ENCODE measurements around the gene CACNA2D3. TPM values are rescaled to one million over a fixed set of nuclear protein-coding genes. Genes with fewer than 3 reads are reported as not detected.

CACNA2D3 gene
- total and polyA plus RNA-seq, 7 experiments from 2014 or later: 0.27 to 4.1 TPM; not detected in 5

- CTCF ChIA-PET: no interaction called here
Measured at GRCh38 chr3:54518011-54518675, 395.8 kb downstream of the CACNA2D3 start.

GRCh38 chr3:54519493-54519892, 397.1 kb downstream of the CACNA2D3 start:
- intact Hi-C loops (cut with micrococcal nuclease): no loop called here
- no peak for ATAC-seq
- POLR2A ChIA-PET: no interaction called here

More at GRCh38 chr3:54518011-54518675, 395.8 kb downstream of the CACNA2D3 start:
- H3K36me3 Mint-ChIP-seq: no peaks in the 10 kb centered on the region
- DNase-seq (no peak), ATAC-seq (no peak)
- intact Hi-C loops (cut with micrococcal nuclease): no loop called here
- POLR2A ChIA-PET: no interaction called here
- Histone ChIP-seq H3K4me1 (ENCODE audit: control insufficient read depth in 2 of 2, insufficient read depth in 2 of 2, low read length in 2 of 2) (no peaks in the 10 kb centered on the region), H3K36me3 (ENCODE audit: control insufficient read depth in 2 of 3, insufficient read depth in 3 of 3, low read length in 3 of 3) (no peaks in the 10 kb centered on the region), H3K27ac (ENCODE audit: low read depth, low read length) (no peak overlapping the region), H3K9me3 (ENCODE audit: control insufficient read depth in 2 of 3, low read length in 3 of 3) (no peaks in the 10 kb centered on the region), H3K27me3 (ENCODE audit: control insufficient read depth in 2 of 2, insufficient read depth in 2 of 2, low read length in 2 of 2) (no peaks in the 10 kb centered on the region), H3K4me3 (ENCODE audit: low read length) (no peak overlapping the region)
- H3K4me1 Mint-ChIP-seq: no peaks in the 10 kb centered on the region
- H3K9me3 Mint-ChIP-seq: peaks cover 3 to 35% (median 6%) of the 10 kb centered on the region in 11 donors
- no peaks in the 10 kb centered on the region for H3K27me3 Mint-ChIP-seq
- no peak overlapping the region for H3K27ac Mint-ChIP-seq
- H3K4me3 Mint-ChIP-seq: no peak overlapping the region

DNA sequence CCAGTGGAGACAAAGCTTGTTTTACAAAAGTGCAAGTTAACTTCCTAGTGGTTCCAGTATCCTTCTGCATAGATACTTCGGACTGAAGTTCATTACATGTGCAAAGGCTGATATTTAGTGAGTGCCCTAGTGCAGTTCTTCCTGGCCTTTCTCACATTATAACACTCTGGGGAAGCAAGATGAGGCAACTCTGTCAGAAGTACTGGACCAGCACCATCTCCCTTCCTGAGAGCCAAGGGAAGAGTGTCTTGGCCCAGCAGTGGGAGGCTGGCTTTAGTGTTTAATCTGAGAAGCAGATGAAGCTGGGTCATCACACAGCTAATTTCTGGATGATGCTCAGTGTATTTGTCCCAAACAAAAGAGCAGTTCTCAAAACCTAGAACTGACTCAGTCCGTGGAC, 397.7 kb downstream of the CACNA2D3 start:
- ATAC-seq (no peak), DNase-seq (no peak)
- no peak overlapping the region for H3K27ac ChIP-seq (ENCODE audit: low read depth, low read length)
- no peak overlapping the region for H3K27ac Mint-ChIP-seq
- H3K9me3 ChIP-seq (ENCODE audit: control insufficient read depth in 2 of 3, low read length in 3 of 3): no peaks in the 10 kb centered on the region
- no peaks in the 10 kb centered on the region for H3K36me3 ChIP-seq (ENCODE audit: control insufficient read depth in 2 of 3, insufficient read depth in 3 of 3, low read length in 3 of 3)
- no peaks in the 10 kb centered on the region for H3K27me3 ChIP-seq (ENCODE audit: control insufficient read depth in 2 of 2, insufficient read depth in 2 of 2, low read length in 2 of 2)
- H3K4me3 Mint-ChIP-seq: no peak overlapping the region
- ChIA-PET POLR2A (no interaction called here), CTCF (no interaction called here)
- no peaks in the 10 kb centered on the region for H3K4me1 Mint-ChIP-seq
- intact Hi-C loops (cut with micrococcal nuclease): no loop called here
- peaks cover 0 to 44% (median 9%) of the 10 kb centered on the region in 11 donors for H3K9me3 Mint-ChIP-seq
- H3K4me1 ChIP-seq (ENCODE audit: control insufficient read depth in 2 of 2, insufficient read depth in 2 of 2, low read length in 2 of 2): no peaks in the 10 kb centered on the region
- no peaks in the 10 kb centered on the region for H3K27me3 Mint-ChIP-seq
- no peak overlapping the region for H3K4me3 ChIP-seq (ENCODE audit: low read length)
- H3K36me3 Mint-ChIP-seq: no peaks in the 10 kb centered on the region

More at GRCh38 chr3:54519493-54519892, 397.1 kb downstream of the CACNA2D3 start:
- Mint-ChIP-seq H3K36me3 (no peaks in the 10 kb centered on the region), H3K4me3 (no peak overlapping the region), H3K4me1 (no peaks in the 10 kb centered on the region), H3K9me3 (peaks cover 0 to 39% (median 8%) of the 10 kb centered on the region in 11 donors), H3K27ac (no peak overlapping the region), H3K27me3 (no peaks in the 10 kb centered on the region)
- H3K4me3 ChIP-seq (ENCODE audit: low read length): no peak overlapping the region
- no peaks in the 10 kb centered on the region for H3K36me3 ChIP-seq (ENCODE audit: control insufficient read depth in 2 of 3, insufficient read depth in 3 of 3, low read length in 3 of 3)
- H3K4me1 ChIP-seq (ENCODE audit: control insufficient read depth in 2 of 2, insufficient read depth in 2 of 2, low read length in 2 of 2): no peaks in the 10 kb centered on the region
- CTCF ChIA-PET: no interaction called here
- DNase-seq: no peak
- no peak overlapping the region for H3K27ac ChIP-seq (ENCODE audit: low read depth, low read length)
- H3K9me3 ChIP-seq (ENCODE audit: control insufficient read depth in 2 of 3, low read length in 3 of 3): no peaks in the 10 kb centered on the region
- H3K27me3 ChIP-seq (ENCODE audit: control insufficient read depth in 2 of 2, insufficient read depth in 2 of 2, low read length in 2 of 2): no peaks in the 10 kb centered on the region

DNA sequence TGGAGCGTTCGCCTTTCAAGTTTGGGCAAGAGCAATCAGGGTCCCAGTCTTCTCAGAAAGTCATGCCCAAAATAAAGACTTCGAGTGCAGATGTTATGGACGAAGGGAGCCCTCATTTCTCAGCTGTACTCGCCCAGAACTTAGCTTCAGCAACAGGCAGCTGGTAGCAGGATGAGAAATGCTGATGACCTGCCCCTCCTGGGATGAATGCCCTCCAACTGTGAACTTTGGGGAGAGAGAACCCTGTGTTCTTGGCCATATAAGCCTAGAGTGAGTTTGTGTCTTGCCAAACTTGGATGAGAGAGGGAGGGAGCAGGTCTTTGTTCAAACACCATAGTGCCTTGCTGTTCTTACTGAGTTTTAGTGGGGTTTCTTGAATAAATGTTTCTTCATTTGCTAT, 405.2 kb downstream of the CACNA2D3 start:
- Mint-ChIP-seq H3K4me1 (no peaks in the 10 kb centered on the region), H3K36me3 (peaks cover 0 to 4% (median 0%) of the 10 kb centered on the region in 5 donors), H3K27ac (no peak overlapping the region), H3K4me3 (no peak overlapping the region), H3K9me3 (peaks cover 3 to 47% (median 17%) of the 10 kb centered on the region in 11 donors), H3K27me3 (peaks cover 0 to 2% (median 0%) of the 10 kb centered on the region in 5 donors)
- intact Hi-C loops (cut with micrococcal nuclease): no loop called here
- no peaks in the 10 kb centered on the region for H3K27me3 ChIP-seq (ENCODE audit: control insufficient read depth in 2 of 2, insufficient read depth in 2 of 2, low read length in 2 of 2)
- ATAC-seq (no peak), DNase-seq (no peak)
- POLR2A ChIA-PET: no interaction called here
- no peak overlapping the region for H3K4me3 ChIP-seq (ENCODE audit: low read length)
- no peak overlapping the region for H3K27ac ChIP-seq (ENCODE audit: low read depth, low read length)
- CTCF ChIA-PET: no interaction called here
- H3K9me3 ChIP-seq (ENCODE audit: control insufficient read depth in 2 of 3, low read length in 3 of 3): peaks cover 0 to 3% (median 0%) of the 10 kb centered on the region in 3 experiments
- no peaks in the 10 kb centered on the region for H3K4me1 ChIP-seq (ENCODE audit: control insufficient read depth in 2 of 2, insufficient read depth in 2 of 2, low read length in 2 of 2)
- H3K36me3 ChIP-seq (ENCODE audit: control insufficient read depth in 2 of 3, insufficient read depth in 3 of 3, low read length in 3 of 3): no peaks in the 10 kb centered on the region

DNA sequence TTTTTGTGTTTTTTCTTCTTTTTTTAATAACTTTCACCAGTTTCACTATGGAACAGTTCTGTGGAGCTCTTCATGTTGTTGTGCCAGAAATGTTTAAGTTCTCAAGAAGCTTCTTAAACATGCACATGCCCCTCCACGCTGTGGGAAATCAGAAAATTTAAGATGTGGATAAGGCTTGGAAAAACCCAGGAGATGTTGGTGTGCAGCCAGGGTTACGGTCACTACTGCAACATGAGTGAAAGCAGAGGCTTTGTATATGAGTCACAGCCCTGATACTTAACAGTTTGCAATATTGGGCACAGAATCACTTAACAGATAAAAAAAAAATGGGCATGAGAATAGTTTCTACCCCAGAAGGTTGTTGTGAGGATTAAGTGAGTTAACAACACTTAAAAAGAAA, 405.6 kb downstream of the CACNA2D3 start:
- CTCF ChIA-PET: no interaction called here
- ATAC-seq: no peak
- no peaks in the 10 kb centered on the region for H3K4me1 ChIP-seq (ENCODE audit: control insufficient read depth in 2 of 2, insufficient read depth in 2 of 2, low read length in 2 of 2)

DNA sequence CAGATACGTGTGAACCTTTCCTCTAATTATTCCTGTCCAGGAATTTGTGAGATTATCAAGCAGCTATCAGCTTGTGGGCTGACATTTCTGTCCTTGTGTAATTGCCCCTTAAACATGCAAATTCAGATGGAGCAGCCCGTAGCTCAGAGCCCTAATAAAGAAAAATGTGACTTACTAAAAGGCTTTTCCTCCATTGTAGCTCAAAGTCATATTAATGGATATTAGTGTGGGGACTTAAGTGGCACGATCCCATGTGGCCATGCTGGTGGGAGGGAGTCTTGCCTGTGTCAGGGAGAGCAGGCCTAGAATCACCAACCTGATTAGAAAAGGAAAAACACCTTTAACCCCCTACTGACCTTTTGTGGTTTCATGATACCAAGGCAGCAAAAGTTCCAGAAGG, 406.3 kb downstream of the CACNA2D3 start:
- H3K27ac ChIP-seq (ENCODE audit: low read depth, low read length): no peak overlapping the region
- no peak overlapping the region for H3K4me3 ChIP-seq (ENCODE audit: low read length)
- no peaks in the 10 kb centered on the region for H3K27me3 ChIP-seq (ENCODE audit: control insufficient read depth in 2 of 2, insufficient read depth in 2 of 2, low read length in 2 of 2)
- no peak overlapping the region for H3K27ac Mint-ChIP-seq
- ChIA-PET POLR2A (no interaction called here), CTCF (no interaction called here)
- H3K4me1 ChIP-seq (ENCODE audit: control insufficient read depth in 2 of 2, insufficient read depth in 2 of 2, low read length in 2 of 2): no peaks in the 10 kb centered on the region
- peaks cover 3 to 47% (median 15%) of the 10 kb centered on the region in 11 donors for H3K9me3 Mint-ChIP-seq
- no peak overlapping the region for H3K4me3 Mint-ChIP-seq
- H3K27me3 Mint-ChIP-seq: peaks cover 0 to 8% (median 0%) of the 10 kb centered on the region in 5 donors
- peaks cover 0 to 2% (median 0%) of the 10 kb centered on the region in 7 donors for H3K4me1 Mint-ChIP-seq
- DNase-seq: no peak
- H3K36me3 Mint-ChIP-seq: peaks cover 0 to 4% (median 0%) of the 10 kb centered on the region in 5 donors
- ATAC-seq: no peak
- no peaks in the 10 kb centered on the region for H3K36me3 ChIP-seq (ENCODE audit: control insufficient read depth in 2 of 3, insufficient read depth in 3 of 3, low read length in 3 of 3)
- intact Hi-C loops (cut with micrococcal nuclease): no loop called here
- peaks cover 0 to 3% (median 0%) of the 10 kb centered on the region in 3 experiments for H3K9me3 ChIP-seq (ENCODE audit: control insufficient read depth in 2 of 3, low read length in 3 of 3)

More for the DNA sequence above, 405.6 kb downstream of the CACNA2D3 start:
- Mint-ChIP-seq H3K27ac (no peak overlapping the region), H3K4me1 (peaks cover 0 to 1% (median 0%) of the 10 kb centered on the region in 7 donors), H3K36me3 (peaks cover 0 to 4% (median 0%) of the 10 kb centered on the region in 5 donors), H3K9me3 (peaks cover 3 to 47% (median 15%) of the 10 kb centered on the region in 11 donors), H3K27me3 (peaks cover 0 to 7% (median 0%) of the 10 kb centered on the region in 5 donors), H3K4me3 (no peak overlapping the region)
- intact Hi-C loops (cut with micrococcal nuclease): no loop called here
- no peaks in the 10 kb centered on the region for H3K36me3 ChIP-seq (ENCODE audit: control insufficient read depth in 2 of 3, insufficient read depth in 3 of 3, low read length in 3 of 3)
- H3K4me3 ChIP-seq (ENCODE audit: low read length): no peak overlapping the region
- H3K27ac ChIP-seq (ENCODE audit: low read depth, low read length): no peak overlapping the region
- H3K27me3 ChIP-seq (ENCODE audit: control insufficient read depth in 2 of 2, insufficient read depth in 2 of 2, low read length in 2 of 2): no peaks in the 10 kb centered on the region
- no peak for DNase-seq
- peaks cover 0 to 3% (median 0%) of the 10 kb centered on the region in 3 experiments for H3K9me3 ChIP-seq (ENCODE audit: control insufficient read depth in 2 of 3, low read length in 3 of 3)
- POLR2A ChIA-PET: no interaction called here

GRCh38 chr3:54530091-54530490, 407.7 kb downstream of the CACNA2D3 start:
- POLR2A ChIA-PET: no interaction called here

More at GRCh38 chr3:54530091-54530490, 407.7 kb downstream of the CACNA2D3 start:
- no peaks in the 10 kb centered on the region for H3K4me1 ChIP-seq (ENCODE audit: control insufficient read depth in 2 of 2, insufficient read depth in 2 of 2, low read length in 2 of 2)
- ATAC-seq: no peak
- Mint-ChIP-seq H3K9me3 (peaks cover 3 to 36% (median 17%) of the 10 kb centered on the region in 11 donors), H3K4me3 (no peak overlapping the region), H3K4me1 (peaks cover 0 to 2% (median 0%) of the 10 kb centered on the region in 7 donors), H3K36me3 (peaks cover 0 to 4% (median 0%) of the 10 kb centered on the region in 5 donors), H3K27ac (no peak overlapping the region), H3K27me3 (peaks cover 0 to 8% (median 5%) of the 10 kb centered on the region in 5 donors)
- H3K36me3 ChIP-seq (ENCODE audit: control insufficient read depth in 2 of 3, insufficient read depth in 3 of 3, low read length in 3 of 3): no peaks in the 10 kb centered on the region
- intact Hi-C loops (cut with micrococcal nuclease): no loop called here
- H3K4me3 ChIP-seq (ENCODE audit: low read length): no peak overlapping the region
- CTCF ChIA-PET: interaction anchor here (0.5 kb wide), 1 partner anchor 1440 kb away, joined by 3 read pairs; no protein-coding TSS in a partner anchor
- H3K9me3 ChIP-seq (ENCODE audit: control insufficient read depth in 2 of 3, low read length in 3 of 3): peaks cover 0 to 3% (median 0%) of the 10 kb centered on the region in 3 experiments
- H3K27ac ChIP-seq (ENCODE audit: low read depth, low read length): no peak overlapping the region
- DNase-seq: no peak
- H3K27me3 ChIP-seq (ENCODE audit: control insufficient read depth in 2 of 2, insufficient read depth in 2 of 2, low read length in 2 of 2): no peaks in the 10 kb centered on the region
